HL-60/S4 treated with phorbol 12-myristate 13-acetate at 8.2 ng/mL for 4 days and 3 days (cell line): ENCODE results near the gene MAMDC2.
"Not testable (repeated sequence)": the region's sequence is repeated elsewhere in the genome, so short reads cannot be mapped to it uniquely, and the experiment has no call there.

Experiments used
- in situ Hi-C: fragments of 300-500 bp; cut with MboI; formaldehyde crosslinking; loops from 2 replicates; pipeline ENCODE4 v1.15.0; 2022; ENCODE audit warnings: low sequenced_read_pairs

MAMDC2 gene

GRCh38 chr9:70035691-70036090 lies 8.0 kb upstream of the MAMDC2 start:
- in situ Hi-C loops: no loop called here

DNA sequence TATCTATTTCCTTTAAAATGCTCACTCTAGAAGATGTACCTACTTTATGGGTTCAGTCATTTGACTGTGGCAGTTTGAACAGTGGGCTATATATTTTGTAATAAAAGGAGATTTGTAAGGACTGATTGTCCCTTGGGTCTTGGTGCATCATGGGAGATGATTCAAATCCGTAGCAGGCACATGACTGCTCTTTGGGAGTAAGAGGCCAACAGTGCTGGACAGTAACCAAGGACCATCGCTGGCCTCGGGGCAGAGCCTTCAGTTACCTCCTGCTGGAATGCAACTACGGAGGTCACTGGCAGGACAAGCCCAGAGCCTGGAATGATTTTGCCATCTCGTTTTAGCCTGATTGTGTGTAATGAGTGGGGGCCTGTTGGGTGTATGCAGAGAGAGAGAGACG lies 7.0 kb upstream of the MAMDC2 start:
- in situ Hi-C loops: no loop called here

DNA sequence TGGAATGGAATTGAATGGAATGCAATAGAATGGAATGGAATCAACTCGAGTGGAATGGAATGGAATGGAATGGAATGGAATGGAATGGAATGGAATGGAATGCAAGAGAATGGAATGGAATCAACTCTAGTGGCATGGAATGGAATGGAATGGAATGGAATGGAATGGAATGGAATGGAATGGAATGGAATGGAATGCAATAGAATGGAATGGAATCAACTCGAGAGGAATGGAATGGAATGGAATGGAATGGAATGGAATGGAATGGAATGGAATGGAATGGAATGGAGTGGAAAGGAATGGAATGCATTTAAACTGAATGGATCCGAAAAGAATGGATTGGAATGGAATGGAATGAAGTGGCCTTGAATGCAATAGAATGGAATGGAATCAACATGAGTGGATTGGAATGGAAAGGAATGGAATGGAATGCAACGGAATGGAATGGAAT lies 5.5 kb upstream of the MAMDC2 start:
- in situ Hi-C loops: not testable (repeated sequence)

DNA sequence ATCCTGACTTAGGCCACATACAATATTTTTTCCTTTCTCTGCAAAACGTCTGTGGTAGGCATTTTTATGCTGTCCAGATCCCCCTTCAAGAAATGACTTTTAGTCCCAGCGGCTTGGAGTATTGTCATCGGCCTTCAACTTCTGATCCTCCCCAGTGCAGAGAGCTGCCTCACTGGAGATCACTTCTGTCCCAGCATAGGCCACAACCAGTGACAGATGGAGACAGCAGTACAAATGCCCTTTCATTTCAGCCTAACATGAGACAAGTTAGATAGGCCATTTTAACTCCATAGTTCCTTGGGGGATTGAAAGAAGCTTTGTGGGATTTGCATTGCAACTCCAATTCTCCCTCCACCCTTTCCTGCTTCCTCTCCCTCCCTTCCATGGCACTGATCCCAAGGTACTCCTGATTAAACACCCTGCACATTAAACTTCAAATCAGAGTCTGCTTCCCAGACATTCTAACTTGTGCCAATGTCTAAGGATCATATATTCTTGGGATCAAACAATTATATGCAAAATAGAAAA lies 3.2 kb upstream of the MAMDC2 start:
- in situ Hi-C loops: no loop called here

- in situ Hi-C loops: no loop called here
These were observed 1.0 kb upstream of the MAMDC2 start for GRCh38 chr9:70042461-70043215.

GRCh38 chr9:70043285-70043684 lies 363 bp upstream of the MAMDC2 start:
- in situ Hi-C loops: no loop called here

DNA sequence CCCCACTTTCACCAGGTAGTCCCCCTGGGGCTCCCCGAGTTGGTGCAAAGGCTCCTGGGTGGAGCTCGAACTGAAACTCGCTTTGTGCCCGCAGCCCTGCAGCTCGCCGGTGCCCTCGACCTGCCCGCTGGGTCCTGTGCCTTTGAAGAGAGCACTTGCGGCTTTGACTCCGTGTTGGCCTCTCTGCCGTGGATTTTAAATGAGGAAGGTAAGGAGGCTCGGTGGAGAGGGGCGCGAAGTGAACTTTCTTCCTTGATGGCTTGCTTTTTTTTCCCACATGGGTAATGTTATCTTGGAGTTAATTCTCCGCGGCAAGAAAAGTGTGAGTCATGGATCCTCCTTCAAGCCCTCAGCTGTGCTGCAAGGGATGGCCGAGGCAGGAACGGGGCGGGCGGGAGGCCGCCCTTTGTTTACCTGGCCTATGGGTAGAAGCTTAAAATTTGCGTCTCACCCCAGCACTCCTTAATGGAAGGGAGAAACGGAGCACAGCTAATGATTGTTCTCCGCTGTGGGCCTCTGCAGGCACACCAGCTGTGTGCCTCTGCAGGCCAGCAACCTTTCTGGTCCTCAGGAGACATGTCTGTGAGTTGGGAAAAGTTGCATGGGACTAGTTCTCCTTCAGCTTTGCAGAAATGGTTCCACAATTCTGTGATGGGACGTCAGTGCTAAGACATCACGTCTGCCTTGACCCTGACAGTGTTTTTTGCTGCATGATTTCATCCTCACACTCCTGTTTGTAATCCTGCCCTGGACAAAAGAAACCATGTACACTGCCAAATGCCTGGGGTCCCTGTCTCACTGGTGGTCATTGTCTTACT lies 1.1 kb downstream of the MAMDC2 start:
- in situ Hi-C loops: no loop called here

DNA sequence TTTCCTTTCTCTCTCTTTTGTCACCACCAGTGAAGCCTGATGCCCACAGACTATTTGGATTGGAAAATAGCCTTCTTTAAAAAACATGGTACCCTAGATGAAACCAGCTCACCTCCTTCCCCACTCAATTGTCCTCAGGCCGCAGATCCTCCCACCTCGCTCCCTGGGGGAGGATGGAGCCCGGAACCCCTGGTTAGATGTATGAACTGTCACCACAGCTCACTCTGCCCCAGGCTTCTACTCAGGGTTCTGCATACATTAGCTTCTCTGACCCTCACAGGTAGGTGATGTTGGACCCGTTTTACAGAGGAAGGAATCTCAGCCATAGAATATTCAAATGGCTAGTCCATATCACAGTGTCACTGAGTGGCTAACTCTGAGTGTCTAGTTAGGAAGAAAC lies 1.8 kb downstream of the MAMDC2 start:
- in situ Hi-C loops: no loop called here

DNA sequence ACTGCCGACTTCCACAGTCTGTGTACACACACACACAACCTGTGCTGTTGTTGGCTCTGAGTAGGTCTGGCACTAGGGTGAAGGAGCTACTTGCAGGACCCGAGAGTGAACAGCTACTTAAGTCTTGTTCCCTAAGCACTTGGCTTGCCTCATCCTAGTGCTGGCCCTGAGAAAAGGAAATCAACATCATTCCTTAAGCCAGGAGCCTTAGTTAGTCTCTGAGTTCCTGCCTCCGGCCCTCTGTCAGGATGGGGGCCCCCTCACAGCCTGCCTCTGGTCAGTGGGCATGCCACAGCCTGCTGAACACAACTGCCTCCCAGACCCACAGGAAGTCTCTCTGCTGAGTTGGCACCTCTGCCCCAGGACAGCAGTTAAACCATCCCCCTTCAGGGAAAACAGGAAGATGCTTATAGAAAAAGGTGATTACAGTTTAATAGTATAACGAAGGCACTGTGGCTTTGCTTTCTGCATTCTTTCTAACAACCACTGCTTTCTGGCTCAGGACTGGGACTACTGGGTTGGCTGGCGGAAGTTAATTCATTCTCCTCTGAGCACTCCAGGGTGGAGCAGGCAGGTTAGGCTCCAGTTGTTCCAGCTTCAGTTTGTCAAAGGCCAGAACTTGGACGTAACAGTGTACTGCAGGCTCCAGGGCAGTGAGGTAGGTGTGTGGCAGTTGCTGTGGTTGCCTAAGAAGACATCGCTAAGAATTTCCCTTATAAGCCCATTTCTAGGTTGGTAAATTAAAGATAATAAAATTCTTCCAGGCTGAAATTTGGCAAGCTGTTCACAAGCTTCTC lies 2.8 kb downstream of the MAMDC2 start:
- in situ Hi-C loops: no loop called here

DNA sequence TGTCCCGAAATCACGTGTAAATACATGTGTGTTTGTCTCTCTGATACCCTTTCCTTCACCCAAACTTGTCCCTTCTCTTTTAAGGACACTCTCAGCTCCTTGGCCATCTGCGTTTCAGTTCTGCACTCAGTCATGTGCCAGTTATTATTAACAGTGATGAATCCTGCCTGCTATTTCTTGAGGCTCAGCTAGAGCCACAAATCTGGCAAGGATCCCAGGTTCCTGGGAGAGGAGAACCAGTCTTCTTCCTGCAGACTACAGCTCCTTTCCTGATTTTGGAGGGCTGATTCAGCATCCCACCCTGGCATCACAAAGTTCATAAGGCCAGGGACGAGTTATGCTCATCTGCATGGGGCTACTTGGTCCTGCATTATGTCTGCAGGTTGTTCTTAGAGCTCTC lies 5.6 kb downstream of the MAMDC2 start:
- in situ Hi-C loops: no loop called here

GRCh38 chr9:70049672-70050271 lies 6.1 kb downstream of the MAMDC2 start:
- in situ Hi-C loops: no loop called here

DNA sequence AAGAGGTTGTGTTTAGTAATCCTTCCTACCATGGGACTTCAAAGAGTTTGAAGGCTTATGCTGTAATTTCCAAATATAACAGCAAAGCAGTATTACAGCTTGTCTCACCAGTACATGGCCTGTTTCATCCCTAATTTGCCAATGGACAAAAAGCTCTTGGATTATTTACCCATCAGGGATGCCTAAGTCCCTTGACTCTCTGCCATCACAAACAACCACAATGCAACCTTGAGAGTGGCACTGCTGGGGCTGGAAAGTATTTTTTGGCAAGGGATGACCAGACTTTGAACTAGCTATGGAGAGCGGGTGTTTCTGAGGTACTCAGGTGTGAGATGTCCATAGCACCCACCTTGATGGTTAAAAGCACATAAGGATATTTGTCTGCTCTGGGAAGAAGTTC lies 9.1 kb downstream of the MAMDC2 start:
- in situ Hi-C loops: no loop called here

- in situ Hi-C loops: no loop called here
These were observed 10.2 kb downstream of the MAMDC2 start for GRCh38 chr9:70053864-70054263.

DNA sequence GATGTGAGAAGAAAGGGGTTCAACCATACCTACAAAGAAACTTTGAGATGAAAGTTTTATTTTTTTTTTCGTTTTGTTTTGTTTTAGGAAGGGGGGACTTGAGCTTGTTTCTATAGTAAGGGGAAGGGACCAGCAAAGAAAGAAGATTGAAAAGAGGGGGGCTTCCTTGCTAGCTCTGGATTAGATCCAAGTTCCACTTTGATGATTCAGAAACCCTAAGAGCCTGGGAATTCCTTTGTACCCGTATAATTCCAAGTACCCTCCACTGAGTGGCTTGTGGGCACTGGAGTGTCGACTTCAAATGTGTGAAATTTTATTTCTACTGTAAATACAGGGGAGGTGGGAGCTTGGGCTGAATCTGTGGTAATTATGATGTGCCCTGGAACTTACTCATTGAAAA lies 10.9 kb downstream of the MAMDC2 start:
- in situ Hi-C loops: no loop called here

GRCh38 chr9:70055406-70056210 lies 12.0 kb downstream of the MAMDC2 start:
- in situ Hi-C loops: no loop called here

DNA sequence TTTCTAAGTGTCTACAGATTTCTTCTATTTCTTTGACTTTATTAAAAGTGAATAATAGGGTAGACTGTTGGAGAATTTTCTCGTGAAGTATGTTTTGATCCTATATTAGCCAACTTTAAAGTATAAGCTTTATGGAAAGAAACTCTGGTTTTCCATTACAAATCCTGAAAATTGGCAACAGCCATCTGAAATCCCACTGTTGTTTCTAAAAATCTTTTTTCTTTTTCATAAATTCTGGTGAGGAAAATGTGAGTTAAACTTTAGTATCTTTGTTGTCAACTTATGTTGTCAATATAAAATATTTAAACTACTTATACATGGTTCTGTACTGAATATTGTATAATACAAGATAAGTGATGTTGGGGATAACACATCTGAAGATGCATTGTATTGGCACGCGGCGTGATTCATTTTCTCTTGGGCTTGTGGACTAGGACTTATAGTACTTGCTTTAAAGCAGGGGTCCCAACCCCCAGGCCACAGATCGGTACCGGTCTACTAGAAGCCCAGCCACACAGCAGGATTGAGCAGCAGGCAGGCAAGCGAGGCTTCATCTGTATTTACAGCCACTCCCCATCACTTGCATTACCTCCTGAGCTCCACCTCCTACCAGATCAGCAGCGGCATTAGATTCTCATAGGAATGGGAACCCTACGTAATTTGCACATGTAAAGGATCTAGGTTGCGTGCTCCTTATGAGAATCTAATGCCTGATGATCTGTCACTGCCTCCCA lies 12.7 kb downstream of the MAMDC2 start:
- in situ Hi-C loops: no loop called here

DNA sequence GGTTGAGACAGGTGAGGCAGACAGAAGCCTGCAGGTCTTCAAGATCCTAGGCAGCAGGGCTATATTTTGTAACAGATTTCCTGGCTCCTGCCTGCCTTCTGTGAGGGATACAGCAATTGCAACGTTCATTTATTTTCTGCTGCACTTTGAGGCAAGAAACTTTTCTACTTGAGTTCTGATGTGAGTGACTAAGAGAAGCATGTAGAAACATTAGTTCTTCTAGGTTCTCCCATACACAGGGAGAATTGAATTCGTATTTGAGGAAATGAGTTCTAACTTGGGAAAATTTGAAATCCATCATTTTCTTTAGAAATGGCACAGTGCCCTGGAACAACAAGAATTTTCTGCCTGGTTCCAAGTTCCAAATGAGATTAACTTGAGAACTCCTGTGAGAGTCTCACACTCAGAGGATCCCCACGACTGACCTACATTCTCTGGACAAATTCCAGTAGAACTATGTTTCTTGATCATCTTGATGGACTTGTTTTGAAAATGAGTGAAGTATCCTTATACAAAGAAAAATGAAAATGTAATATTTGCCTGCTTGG lies 15.0 kb downstream of the MAMDC2 start:
- in situ Hi-C loops: no loop called here

- in situ Hi-C loops: no loop called here
These were observed 16.7 kb downstream of the MAMDC2 start for GRCh38 chr9:70060148-70060882.
